ENCODE measurements around the gene CKMT1B.
"Not testable (repeated sequence)": the region's sequence is repeated elsewhere in the genome, so short reads cannot be mapped to it uniquely, and the experiment has no call there.

Gene CKMT1B

GRCh38 chr15:43593328-43594190 lies at the start of gene CKMT1B:
CKMT1B (plus strand) TSS chr15:43594027; CDS start chr15:43594219, 192 bp downstream.
- not testable (repeated sequence) for DNase-seq

GRCh38 chr15:43544266-43544665 lies 49.6 kb upstream of the CKMT1B start:
- no peak for DNase-seq

- DNase-seq: no peak
These were observed 48.4 kb upstream of the CKMT1B start for GRCh38 chr15:43545426-43545825.

GRCh38 chr15:43547539-43547938 lies 46.3 kb upstream of the CKMT1B start:
- DNase-seq: no peak

- DNase-seq: no peak
These were observed 43.1 kb upstream of the CKMT1B start for GRCh38 chr15:43550527-43551363.

- DNase-seq: no peak
These were observed 41.6 kb upstream of the CKMT1B start for GRCh38 chr15:43552256-43552655.

GRCh38 chr15:43552986-43553385 lies 40.8 kb upstream of the CKMT1B start:
- DNase-seq: no peak

- not testable (repeated sequence) for DNase-seq
These were observed 31.1 kb upstream of the CKMT1B start for GRCh38 chr15:43562753-43563152.

- DNase-seq: not testable (repeated sequence)
These were observed 30.0 kb upstream of the CKMT1B start for GRCh38 chr15:43563793-43564192.

- not testable (repeated sequence) for DNase-seq
These were observed 27.2 kb upstream of the CKMT1B start for GRCh38 chr15:43566615-43567014.

DNA sequence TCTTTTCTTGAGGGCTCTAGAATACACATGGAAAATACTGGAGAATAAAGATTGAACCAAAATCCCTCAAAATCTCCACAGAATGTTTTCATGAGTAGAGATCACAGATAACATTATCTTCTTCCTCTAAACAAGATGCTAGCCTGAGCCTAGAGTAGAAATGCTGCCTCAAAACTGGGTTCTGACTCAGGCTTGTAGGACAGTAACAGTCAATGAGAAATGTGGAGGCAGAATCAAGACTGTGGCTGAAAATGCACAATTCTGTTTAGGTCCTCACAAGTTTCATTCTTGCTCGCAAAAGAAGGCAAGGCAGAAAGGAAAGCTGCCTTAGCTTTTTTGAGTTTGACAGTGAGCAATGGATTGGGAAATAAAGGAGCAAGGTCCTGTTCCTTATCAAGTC lies 19.2 kb upstream of the CKMT1B start:
- DNase-seq: not testable (repeated sequence)

- not testable (repeated sequence) for DNase-seq
These were observed 3.9 kb upstream of the CKMT1B start, which contains the start of gene PPIP5K1 for GRCh38 chr15:43589778-43590466. PPIP5K1 (minus strand) TSS chr15:43590208; CDS start chr15:43584504, 5,704 bp downstream.

GRCh38 chr15:43592841-43593240 lies 986 bp upstream of the CKMT1B start:
- DNase-seq: not testable (repeated sequence)

- not testable (repeated sequence) for DNase-seq
These were observed 5.3 kb downstream of the CKMT1B start for GRCh38 chr15:43599131-43599530.

DNA sequence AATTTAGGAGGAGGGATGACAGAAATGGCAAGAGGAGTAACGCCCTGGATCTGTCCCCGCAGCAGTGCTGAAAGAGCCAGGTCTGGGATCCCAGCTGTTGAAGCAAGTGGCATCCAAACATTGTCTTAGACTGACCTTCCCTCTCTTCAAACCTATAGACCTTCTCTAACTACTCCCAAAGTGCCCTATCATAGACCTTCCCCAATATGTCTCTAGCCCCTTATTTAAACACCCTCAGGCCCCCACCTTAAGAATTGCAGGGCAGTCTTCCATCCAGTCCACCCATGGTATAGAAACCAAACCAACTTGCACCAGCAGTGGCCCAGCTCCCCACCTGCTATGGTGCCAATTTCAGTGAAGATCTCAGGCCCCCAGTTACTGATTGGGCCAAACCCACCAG lies 6.4 kb downstream of the CKMT1B start:
- DNase-seq: not testable (repeated sequence)

DNA sequence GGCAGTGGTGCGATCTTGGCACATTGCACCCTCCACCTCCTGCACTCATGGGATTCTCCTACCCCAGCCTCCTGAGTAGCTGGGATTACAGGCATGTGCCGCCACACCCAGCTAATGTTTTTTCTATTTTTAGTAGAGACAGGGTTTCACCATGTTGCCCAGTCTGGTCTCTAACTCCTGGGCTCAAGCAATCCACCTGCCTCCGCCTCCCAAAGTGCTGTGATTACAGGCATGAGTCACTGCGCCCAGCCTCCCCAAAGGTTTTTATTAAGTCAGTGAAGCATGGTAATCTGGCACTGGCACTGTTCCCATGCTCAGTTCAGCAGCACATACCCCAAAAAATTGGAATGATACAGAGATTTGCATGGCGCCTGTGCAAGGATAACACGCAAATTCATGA lies 8.4 kb downstream of the CKMT1B start:
- DNase-seq: not testable (repeated sequence)

- not testable (repeated sequence) for DNase-seq
These were observed 23.9 kb downstream of the CKMT1B start for GRCh38 chr15:43617750-43618149.

DNA sequence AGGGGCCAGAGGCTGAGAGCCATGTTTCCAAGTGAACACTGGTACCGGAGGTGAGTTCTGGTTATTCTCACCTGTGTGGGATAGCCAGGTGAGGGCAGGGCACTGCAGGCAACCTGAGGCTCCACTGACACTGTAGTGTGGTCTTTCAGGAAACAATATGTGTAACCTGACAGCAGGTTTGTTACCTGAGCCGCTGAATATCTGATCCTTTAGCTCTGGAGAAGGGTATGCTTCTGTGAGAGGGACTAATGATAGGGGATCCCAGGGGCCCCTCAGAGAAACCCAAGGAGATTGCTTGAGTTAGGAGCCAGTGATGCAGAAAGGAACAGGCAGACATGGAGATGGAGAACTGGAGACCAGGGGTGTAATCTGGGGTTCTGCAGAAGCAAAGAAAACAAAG lies 24.9 kb downstream of the CKMT1B start, which contains the start of gene STRC:
Gene STRC, minus strand, starts transcription at position 101 of the 400 bp plus-strand sequence. Its CDS starts 78 bp downstream, at position 23.
- DNase-seq: not testable (repeated sequence)

- DNase-seq: not testable (repeated sequence)
These were observed 28.4 kb downstream of the CKMT1B start for GRCh38 chr15:43622068-43622799.

DNA sequence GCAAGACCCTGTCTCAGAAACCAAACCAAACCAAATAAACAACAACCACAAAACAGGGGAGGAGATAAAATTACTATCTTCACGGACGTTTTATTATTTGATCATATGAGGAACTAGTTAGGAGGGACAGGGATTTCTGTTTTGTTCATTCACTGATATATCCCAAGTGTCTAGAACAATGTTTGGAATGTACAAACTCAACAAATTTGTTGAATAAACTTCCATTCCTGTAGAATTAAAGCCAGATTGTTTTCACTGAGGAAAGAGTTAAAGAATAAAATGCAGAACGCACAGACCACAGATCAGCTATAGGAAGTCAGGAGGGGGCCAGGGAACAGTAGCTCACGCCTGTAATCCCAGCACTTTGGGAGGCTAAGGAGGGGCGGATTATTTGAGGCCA lies 31.3 kb downstream of the CKMT1B start:
- DNase-seq: no peak

GRCh38 chr15:43626937-43627336 lies 33.1 kb downstream of the CKMT1B start:
- DNase-seq: not testable (repeated sequence)

Data from kidney glomerular epithelial cell (primary cell).